Activated CD8-positive, alpha-beta memory T cell treated with anti-CD3 and anti-CD28 coated beads for 24 hours (primary cell): ENCODE results near the gene CENPF.
"Not testable (repeated sequence)": the region's sequence is repeated elsewhere in the genome, so short reads cannot be mapped to it uniquely, and the experiment has no call there.

Source experiments
- DNase-seq: peaks from one replicate; pipeline ENCODE4 v3.0.0-alpha.2; 2020

The CENPF gene, protein sequence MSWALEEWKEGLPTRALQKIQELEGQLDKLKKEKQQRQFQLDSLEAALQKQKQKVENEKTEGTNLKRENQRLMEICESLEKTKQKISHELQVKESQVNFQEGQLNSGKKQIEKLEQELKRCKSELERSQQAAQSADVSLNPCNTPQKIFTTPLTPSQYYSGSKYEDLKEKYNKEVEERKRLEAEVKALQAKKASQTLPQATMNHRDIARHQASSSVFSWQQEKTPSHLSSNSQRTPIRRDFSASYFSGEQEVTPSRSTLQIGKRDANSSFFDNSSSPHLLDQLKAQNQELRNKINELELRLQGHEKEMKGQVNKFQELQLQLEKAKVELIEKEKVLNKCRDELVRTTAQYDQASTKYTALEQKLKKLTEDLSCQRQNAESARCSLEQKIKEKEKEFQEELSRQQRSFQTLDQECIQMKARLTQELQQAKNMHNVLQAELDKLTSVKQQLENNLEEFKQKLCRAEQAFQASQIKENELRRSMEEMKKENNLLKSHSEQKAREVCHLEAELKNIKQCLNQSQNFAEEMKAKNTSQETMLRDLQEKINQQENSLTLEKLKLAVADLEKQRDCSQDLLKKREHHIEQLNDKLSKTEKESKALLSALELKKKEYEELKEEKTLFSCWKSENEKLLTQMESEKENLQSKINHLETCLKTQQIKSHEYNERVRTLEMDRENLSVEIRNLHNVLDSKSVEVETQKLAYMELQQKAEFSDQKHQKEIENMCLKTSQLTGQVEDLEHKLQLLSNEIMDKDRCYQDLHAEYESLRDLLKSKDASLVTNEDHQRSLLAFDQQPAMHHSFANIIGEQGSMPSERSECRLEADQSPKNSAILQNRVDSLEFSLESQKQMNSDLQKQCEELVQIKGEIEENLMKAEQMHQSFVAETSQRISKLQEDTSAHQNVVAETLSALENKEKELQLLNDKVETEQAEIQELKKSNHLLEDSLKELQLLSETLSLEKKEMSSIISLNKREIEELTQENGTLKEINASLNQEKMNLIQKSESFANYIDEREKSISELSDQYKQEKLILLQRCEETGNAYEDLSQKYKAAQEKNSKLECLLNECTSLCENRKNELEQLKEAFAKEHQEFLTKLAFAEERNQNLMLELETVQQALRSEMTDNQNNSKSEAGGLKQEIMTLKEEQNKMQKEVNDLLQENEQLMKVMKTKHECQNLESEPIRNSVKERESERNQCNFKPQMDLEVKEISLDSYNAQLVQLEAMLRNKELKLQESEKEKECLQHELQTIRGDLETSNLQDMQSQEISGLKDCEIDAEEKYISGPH (N-terminal part only)

DNA sequence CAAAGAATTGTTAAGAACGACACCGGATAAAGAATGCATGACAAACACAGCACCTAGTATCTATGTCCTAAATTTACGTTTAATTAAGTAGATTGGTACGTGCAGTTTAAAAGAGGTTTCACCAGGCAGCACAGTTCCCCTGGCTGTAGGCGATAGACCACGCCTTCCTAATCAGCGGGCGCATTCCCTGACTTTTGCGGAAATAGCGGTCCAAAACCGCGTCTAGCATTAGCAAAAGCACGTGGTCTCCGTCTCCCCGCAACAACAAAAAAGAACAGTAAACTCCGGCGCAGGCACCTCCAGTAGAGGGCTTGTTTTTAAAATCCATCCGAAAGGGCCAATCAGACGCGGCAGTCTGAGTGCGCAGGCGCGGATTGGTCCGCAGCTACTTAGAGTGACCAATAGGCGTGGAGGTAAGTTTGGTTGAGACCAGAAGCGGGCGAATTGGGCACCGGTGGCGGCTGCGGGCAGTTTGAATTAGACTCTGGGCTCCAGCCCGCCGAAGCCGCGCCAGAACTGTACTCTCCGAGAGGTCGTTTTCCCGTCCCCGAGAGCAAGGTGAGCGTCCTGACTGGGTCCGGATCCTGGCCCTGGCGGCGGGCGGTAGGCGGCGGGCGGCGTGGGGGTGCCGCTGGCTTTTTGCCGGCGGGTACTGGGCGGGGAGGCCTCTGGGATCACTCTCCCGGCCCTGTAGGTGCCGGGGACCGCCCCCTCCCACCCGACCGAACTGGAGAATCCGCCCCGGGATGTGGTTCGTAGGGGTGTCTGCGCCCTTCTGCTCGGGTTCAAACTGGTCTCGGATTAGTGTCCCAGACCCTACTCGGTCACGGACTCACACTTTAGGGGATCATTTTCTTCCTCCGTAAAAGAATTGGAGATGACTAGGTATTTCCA, at the start of gene CENPF:
TSS of gene CENPF (plus strand) at position 432 of the 894 bp plus-strand sequence. CDS start 10,560 bp downstream, outside the sequence.
- DNase-seq = peak; percentile 93

DNA sequence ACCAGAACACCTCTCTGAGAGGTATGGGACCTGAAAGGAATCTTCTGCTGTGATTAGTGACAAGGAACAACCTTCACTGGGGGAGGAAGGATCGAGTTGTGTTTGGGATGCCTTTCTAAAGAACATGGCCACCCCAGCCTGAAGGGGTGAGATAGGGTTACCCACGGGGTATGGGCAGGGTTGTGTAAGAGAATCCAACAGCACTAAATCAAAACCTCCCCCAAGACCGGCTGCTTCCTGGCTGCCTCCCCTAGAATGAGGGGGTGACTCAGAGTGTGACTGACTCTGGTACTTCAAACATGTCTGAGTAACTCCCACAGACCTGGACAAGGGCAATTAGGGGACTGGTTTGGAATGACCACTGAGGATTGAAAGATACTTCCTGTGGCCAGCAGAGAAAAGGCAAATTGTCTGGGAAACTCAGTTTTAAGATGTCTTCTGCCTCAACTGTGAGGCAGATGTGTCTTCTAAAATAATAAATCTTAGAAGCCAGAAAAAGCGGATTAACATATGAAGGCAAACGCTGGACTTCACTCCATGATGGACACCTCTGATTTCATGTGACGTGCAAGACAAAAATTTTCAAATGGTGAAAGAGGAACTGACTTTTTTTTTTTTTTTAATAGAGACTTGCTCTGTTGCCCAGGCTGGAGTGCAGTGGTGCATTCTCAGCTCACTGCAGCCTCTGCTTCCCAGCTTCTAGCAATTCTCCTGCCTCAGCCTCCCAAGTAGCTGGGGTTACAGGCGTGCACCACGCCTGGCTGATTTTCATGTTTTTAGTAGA, 44.9 kb upstream of the CENPF start:
- no peak for DNase-seq

DNA sequence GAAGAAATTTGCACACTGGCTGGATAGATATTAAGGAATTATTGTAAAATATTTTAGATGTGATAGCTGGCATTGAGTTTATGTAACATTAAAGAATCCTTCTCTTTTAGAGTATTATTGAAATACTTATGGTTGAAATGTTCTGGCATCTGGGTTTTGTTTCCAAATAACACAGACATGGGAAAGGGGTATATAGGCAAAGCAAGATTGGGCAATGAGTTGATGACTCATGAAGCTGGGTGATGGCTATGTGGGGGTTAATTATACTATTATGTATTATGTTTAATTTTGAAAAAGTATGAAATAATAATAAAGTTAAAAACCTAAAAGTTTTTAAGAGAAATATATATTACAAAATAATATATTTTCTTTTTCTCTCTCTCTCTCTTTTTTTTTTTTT, 39.1 kb upstream of the CENPF start:
- DNase-seq = no peak

DNA sequence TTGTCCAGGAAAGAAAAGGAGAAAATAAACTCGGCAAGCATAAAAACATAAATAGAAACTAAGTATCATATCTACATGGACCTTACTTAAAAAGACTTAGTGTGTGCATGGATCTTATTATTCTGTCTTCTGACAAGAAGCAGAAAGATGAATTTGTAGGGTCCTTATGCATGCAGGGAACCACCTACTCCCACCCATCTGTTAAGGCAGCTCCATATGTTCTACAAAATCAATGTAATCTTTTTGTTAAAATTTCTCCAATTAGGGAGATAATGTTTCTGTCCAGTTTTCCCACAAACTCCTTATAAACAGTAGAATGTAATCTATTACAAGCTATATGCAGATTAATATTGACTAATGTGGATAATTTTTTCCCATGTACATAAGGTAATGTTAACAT, 37.7 kb upstream of the CENPF start:
- DNase-seq = no peak

DNA sequence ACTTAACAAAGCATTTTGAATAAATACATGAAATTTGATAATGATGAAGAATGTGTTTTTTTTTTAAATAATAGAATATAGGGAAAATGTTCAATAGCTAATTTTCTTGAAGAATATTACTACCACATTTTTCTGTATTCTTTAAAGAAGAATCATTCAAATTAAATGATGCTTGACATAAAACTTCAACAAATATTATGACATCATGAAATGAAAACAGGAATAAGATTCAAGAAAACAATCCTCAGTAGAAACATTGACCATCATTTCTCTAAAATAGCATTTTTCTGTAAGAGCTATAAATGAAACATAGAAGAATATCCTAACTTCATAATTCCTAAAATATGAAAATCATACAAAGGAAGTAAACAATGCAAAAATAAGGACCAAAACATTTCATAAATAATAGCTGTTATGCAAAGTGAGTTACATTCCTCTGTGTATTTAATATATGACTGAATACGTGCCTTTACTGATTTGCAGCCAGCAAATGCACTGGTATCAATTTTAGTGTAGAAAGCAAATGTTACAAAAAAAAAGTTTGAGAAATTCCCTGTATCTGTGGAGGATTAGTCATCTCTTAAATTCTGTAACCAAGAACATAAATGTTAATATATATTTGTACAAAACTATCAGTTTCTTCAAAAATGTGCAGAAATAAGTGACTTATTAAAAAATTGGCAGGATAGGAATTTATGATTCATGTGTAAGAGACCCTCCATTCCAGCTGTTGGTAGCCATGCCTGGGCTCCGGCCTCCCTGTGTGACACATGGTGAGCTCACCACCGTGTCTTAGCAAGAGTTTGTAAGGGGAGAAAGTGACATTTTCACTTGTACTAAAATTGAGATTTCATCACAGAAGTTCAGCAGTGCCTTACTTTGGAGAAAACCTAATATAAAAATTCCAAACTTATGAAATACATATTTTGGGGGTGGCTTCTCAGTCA, 36.6 kb upstream of the CENPF start:
- no peak for DNase-seq

DNA sequence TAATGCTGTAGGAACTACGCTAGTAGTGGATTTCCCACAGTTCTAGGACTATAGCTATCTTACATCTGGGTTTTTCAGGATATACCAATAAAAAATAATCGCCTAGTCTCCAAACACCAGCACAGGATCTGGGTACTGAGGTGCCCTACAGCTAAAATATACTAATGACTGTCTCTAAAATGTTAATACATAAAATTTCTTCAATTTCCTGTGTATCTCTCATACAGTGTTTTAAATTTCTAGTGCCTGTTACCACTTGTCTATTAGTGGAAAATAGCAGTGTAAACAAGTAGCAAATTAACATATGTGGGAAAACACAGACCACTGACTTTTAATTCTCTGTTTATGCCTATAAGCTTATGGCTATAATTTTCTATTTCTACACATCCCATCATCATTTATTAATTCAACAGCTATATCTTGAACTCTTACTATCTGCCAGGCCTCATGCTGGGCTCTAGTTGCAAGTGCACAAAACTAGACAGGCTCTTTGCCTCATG, 35.5 kb upstream of the CENPF start:
- no peak for DNase-seq

DNA sequence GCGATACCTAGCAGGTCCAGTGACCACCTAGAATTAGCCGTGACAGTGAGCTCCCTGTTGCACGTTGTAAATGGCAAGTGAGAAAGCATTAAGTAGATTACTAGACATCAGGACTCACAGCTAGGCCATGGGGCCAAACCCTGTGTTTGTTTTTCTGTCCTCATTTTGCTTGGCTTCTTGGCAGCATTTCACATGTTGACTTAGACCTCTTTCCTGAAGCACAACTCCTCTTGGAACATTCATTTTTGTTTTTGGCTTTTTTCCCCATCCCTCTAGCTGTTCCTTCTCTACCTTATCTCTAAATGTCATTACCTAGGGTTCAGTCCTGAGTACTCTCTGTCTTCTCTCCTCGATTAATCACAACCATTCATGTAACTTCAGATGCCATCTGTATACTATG, 34.7 kb upstream of the CENPF start:
- no peak for DNase-seq

DNA sequence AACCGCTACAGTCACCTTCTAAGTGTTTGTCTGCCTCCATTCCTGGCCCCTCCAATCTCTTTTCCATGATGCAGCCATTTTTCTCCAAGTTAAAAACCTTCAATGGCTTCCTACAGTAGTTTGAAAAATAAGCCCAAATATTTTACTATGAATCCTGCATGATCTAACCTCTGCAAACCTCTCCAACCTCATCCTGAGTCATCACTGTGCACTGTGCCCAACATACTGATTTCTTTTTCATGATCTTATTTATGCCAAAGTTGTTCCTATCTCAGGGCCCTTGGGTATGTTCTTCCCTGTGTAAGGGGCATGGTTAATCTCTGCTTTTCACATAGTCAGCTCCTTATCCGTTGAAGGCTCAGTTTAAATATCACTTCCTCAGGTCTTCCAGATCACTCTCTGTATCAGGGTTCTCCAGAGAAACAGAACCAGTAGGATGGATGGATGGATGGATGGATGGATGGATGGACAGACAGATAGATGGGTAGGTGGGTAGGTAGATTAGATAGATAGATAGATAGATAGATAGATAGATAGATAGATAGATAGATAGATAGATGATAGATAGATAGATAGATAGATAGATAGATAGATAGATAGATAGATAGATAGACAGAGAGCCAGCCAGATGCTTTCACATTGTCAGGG, 33.5 kb upstream of the CENPF start:
- DNase-seq = no peak

DNA sequence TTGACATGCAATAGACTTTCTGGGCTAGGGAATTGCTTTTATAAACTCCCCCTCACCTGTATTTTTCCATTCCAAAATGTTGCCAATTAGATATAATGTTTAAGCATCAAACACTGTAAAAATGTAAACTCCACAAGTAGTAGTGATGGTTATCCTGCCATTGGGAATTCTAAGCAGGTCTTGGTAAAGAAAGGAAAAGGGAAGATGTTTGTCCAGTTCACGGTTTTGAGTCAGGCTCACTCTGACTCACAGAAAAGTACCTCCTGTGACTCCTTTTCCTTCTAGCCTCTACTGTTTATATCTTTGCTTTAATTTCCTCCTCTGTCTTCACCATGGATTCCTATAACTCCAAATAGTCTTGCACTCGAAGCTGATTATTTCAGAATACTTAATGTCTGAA, 32.6 kb upstream of the CENPF start:
- no peak for DNase-seq

DNA sequence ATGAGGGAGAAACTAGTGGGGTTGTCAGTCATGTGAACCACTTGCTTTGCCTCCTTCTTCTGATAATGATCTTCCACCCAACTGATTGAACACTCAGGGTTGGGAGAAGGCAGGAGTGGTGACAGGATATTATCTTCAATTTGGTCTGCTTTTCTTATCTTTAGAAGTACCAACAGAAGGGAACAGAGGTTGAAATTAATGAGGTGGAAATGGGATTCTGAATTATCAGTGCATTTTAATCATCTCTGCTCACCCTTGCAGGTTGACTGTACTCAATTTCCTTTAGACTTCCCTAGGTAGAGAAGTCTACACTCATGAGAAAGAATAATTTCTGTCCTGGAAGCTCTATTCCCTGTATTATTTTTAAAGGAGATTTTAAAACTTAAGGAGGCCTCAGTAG, 31.7 kb upstream of the CENPF start:
- DNase-seq = no peak

DNA sequence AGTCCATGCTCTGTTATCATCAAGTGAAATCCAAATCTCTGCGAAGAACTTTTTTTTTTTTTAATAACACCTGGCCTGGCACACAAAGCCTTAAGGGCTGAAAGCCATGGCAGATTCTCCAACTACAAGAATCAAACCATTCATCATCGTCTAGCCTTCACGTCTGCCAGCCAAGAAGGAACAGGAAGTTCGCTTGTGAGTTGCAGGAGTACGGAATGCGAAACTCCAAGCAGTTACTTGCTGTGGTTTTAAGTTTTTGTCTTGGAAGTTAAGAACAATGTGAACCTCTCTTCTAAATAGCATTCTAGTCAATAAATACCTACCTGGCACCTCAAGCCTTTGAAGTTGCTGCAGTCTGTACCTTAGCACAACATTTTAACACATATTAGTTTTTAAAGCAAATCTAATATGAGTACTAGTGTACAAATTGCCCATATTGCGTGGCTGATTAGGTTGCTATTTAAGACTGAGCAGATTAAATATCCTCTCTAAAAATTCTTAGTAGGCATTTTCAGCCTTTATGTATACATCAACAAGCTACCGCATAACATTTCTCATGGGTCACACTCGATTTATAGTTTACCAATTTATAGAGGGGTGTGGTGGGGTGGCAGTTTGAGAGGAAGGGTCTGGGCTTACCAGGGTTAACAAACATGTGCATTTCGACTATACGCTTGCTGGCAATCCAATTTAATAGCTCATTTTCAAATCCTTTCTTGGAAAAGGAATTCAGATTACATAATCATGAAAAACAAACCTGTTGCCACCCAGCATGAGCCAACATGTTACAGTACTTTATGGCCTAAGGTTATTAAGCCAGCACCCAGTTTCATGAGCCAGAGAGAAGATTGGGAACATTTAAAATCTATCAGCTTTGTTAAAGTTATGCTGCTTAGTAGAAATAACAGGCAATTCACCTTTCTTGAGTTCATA, 29.3 kb upstream of the CENPF start:
- DNase-seq = no peak

DNA sequence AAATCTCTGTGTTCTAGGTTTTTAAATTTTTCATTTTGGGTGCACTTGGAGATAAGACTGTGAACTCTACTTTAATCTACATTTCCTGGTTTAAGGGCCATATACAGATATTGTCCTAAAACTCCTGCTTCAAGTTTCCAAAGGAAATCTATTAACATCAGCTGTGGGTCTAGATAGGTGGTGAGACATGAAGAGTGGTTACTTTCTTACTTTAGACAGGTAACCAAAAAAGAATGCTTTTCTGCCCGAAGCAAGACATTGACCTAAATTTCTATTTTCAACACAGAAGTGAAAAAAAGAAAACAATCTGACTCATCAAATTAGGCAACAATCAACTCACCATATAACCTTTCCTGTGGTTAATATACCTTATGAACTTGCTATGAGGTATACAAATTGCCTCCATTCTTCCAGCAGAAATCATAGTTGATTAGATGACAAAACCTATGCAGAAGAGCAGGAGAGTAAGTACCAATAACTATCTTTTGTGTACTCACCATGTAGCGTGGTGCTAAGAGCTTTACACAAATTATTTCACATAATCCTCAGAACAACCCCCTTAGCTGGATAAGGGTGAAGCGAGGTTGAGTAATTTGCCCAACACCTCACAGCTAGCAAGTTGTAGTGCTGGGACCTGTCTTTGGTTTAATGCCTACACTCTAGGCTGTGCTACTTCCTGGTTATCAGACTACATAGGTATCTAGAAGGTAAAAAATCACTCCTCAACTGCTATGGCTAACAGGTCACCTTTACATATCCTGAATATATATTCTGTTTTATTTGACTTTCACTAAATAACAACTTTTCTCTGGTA, 28.2 kb upstream of the CENPF start:
- DNase-seq = no peak

DNA sequence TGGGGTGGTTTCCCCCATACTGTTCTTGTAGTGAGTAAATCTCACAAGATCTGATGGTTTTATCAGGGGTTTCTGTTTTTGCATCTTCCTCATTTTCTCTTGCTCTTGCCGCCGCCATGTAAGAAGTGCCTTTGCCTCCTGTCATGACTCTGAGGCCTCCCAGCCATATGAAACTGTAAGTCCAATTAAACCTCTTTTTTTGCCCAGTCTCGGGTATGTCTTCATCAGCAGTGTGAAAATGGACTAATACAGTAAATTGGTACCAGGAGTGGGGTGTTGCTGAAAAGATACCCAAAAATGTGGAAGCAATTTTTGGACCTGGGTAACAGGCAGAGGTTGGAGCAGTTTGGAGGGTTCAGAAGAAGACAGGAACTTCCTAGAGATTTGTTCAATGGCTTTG, 26.9 kb upstream of the CENPF start:
- DNase-seq = not testable (repeated sequence)

DNA sequence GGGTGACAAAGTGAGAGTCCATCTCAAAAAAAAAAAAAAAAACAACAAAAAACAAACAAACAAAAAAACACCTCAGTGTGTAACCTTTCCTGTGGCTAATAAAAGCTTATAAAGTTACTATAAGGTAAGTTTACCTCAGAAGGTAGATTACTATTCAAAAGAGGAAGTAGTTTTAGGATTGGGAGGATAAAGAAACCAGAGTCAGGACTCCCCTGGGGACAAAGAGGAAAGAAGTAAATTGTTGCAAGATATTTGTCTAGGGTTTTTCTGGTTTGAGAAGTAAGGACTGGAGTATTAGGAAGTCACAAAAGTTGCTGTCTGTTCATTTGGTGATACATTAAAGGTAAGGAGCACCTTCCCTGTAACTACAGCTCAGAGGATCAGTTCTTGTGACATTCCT, 23.8 kb upstream of the CENPF start:
- DNase-seq = no peak

DNA sequence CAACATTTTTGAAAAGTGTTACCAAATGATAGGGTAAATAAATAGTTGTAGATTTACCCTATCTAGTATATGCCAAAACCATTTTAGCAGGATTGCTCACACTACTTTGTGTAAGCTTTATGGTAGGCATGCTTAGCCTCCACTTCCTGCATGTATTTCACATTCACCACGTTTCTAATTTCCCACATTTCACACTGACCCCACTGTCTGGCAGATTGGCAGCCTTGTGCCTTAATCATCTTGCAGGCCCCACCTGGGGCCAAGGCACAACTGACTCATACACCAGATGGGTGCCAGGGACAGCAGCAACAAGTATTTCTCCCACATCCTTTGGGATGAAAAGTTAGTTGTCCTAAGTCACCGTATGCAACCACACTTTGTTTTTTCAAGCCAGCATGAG, 21.2 kb upstream of the CENPF start:
- DNase-seq = no peak

DNA sequence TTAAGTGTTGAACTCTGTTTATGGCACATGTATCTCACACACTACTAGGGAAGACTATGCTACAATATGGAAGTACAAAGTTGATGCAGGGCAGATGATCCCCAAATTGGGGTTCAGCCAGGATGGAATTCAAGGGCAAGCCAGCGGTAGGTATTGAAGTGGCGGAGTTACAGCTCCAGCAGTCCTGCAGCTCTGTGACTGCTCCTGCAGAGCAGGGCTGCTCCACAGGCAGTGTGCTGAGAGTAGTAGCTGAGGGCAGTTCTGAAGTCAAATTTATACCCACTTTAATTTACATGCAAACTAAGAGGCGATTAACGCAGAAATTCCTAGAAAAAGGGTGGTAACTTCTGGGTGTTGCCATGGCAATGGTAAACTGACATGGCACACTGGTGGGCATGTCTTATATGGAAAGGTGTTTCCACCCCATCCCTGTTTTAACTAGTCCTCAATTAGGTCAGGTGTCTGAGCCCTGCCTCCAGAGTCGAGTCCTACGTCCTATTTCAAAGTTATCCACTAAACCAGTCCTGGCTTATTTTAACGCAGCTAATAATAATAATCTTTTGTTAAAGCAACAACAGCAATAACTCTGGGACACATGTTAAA, 20.6 kb upstream of the CENPF start:
- DNase-seq = no peak

DNA sequence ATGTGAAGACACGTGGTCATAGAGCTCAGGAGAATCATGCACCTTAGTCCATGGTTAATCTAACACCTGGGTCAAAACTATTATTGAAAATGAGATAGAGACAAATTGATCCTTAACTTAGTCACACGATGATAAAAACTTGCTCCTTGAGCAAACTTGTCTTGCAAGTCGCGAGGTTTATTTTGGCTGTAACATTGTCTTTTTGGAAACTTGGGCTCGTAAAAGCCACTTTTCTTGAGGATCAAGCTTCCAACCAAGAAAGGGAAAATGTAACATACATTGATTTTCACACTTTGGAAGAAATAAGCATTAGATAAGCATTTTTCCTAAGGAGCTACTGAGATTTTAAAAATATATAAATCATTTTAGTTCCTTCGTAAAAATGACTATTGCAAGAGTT, 19.9 kb upstream of the CENPF start:
- no peak for DNase-seq
